NCI-H524 treated with DMSO at 0.1 percent for 48 hours (cell line): Measurements from ENCODE around the gene CDYL.

Experiments
- DNase-seq: peaks from one replicate; lab custom pipeline; 2025; lab: John Stamatoyannopoulos, UW

Gene CDYL

GRCh38 chr6:4776131-4776492 is at the start of gene CDYL:
CDYL (plus strand) TSS chr6:4776404; CDS start chr6:4776784, 380 bp downstream.
- peak; percentile 19 for DNase-seq

GRCh38 chr6:4726645-4727044 is 49.6 kb upstream of the CDYL start:
- no peak for DNase-seq

GRCh38 chr6:4727217-4727616 is 49.0 kb upstream of the CDYL start:
- DNase-seq = no peak

- no peak for DNase-seq
These were observed 48.4 kb upstream of the CDYL start for GRCh38 chr6:4727671-4728435.

- no peak for DNase-seq
These were observed 47.8 kb upstream of the CDYL start for GRCh38 chr6:4728436-4728769.

GRCh38 chr6:4728926-4729325 is 47.3 kb upstream of the CDYL start:
- DNase-seq = no peak

GRCh38 chr6:4731996-4732395 is 44.2 kb upstream of the CDYL start:
- DNase-seq = no peak

- no peak for DNase-seq
These were observed 43.4 kb upstream of the CDYL start for GRCh38 chr6:4732691-4733315.

- DNase-seq = no peak
These were observed 39.8 kb upstream of the CDYL start for GRCh38 chr6:4736371-4736873.

GRCh38 chr6:4740032-4740431 is 36.2 kb upstream of the CDYL start:
- DNase-seq = no peak

- no peak for DNase-seq
These were observed 33.1 kb upstream of the CDYL start for GRCh38 chr6:4743062-4743461.

- no peak for DNase-seq
These were observed 32.3 kb upstream of the CDYL start for GRCh38 chr6:4743926-4744325.

GRCh38 chr6:4747588-4747987 is 28.6 kb upstream of the CDYL start:
- no peak for DNase-seq

GRCh38 chr6:4751823-4752464 is 24.3 kb upstream of the CDYL start:
- DNase-seq = no peak

GRCh38 chr6:4756247-4756646 is 20.0 kb upstream of the CDYL start:
- no peak for DNase-seq

- DNase-seq = no peak
These were observed 16.2 kb upstream of the CDYL start for GRCh38 chr6:4759997-4760396.

- no peak for DNase-seq
These were observed 15.4 kb upstream of the CDYL start for GRCh38 chr6:4760773-4761172.

- no peak for DNase-seq
These were observed 13.9 kb upstream of the CDYL start for GRCh38 chr6:4762294-4762693.

- DNase-seq = no peak
These were observed 12.3 kb upstream of the CDYL start for GRCh38 chr6:4763921-4764320.

- no peak for DNase-seq
These were observed 7.4 kb upstream of the CDYL start for GRCh38 chr6:4768815-4769214.

- DNase-seq = no peak
These were observed 3.5 kb upstream of the CDYL start for GRCh38 chr6:4772750-4773149.

GRCh38 chr6:4773181-4773580 is 3.0 kb upstream of the CDYL start:
- DNase-seq = no peak

GRCh38 chr6:4774296-4774695 is 1.9 kb upstream of the CDYL start:
- DNase-seq = no peak
